Neural cell (in vitro differentiated cells): ENCODE measurements around the gene HES4. TPM values are rescaled to one million over a fixed set of nuclear protein-coding genes. Genes with fewer than 3 reads are reported as not detected.

Experiments used
- H2AFZ ChIP-seq: fragments of 200-600, 300-800 bp; sonication (generic), shearing (Covaris generic); 2 replicates; pipeline ENCODE4 v1.6.0; 2014; ENCODE audit warnings: low read depth, mild to moderate bottlenecking, antibody characterized with exemption, low read length, moderate library complexity
- H3F3A ChIP-seq: fragments of 200-600 bp; shearing (Covaris generic); 2 replicates; pipeline ENCODE4 v1.6.1; 2016; ENCODE audit warnings: mild to moderate bottlenecking, moderate library complexity, mixed read lengths, antibody characterized with exemption, low read length; ENCODE audit not compliant: insufficient read depth, poor library complexity, severe bottlenecking
- H3K27ac ChIP-seq: fragments of 200-600, 300-800 bp; sonication (generic), shearing (Covaris generic); 2 replicates; pipeline ENCODE4 v1.5.1; 2014; ENCODE audit warnings: mild to moderate bottlenecking, low read length, moderate library complexity
- H3K27me3 ChIP-seq: fragments of 300-800, 200-600 bp; sonication (generic), shearing (Covaris generic); 2 replicates; pipeline ENCODE4 v1.6.0; 2014; ENCODE audit warnings: mild to moderate bottlenecking, low read depth, low read length, moderate library complexity; ENCODE audit not compliant: insufficient read depth
- H3K36me3 ChIP-seq: fragments of 300-800, 200-600 bp; sonication (generic), shearing (Covaris generic); 2 replicates; pipeline ENCODE4 v1.5.1; 2014; ENCODE audit warnings: mild to moderate bottlenecking, antibody characterized with exemption, low read length, moderate library complexity; ENCODE audit not compliant: insufficient read depth
- H3K4me2 ChIP-seq: fragments of 300-800, 200-600 bp; sonication (generic), shearing (Covaris generic); 2 replicates; pipeline ENCODE4 v1.6.0; 2014; ENCODE audit warnings: mild to moderate bottlenecking, low read length
- H3K4me3 ChIP-seq: fragments of 300-800, 200-600 bp; sonication (generic), shearing (Covaris generic); 2 replicates; pipeline ENCODE4 v1.5.1; 2014; ENCODE audit warnings: mild to moderate bottlenecking, low read length, moderate library complexity
- H3K79me2 ChIP-seq: fragments of 200-600 bp; shearing (Covaris generic); replicated peaks from 2 replicates; pipeline ENCODE4 v1.6.0; 2014; ENCODE audit warnings: mild to moderate bottlenecking, low read length, moderate library complexity; ENCODE audit not compliant: insufficient read depth
- H3K9ac ChIP-seq: fragments of 300-800, 200-600 bp; sonication (generic), shearing (Covaris generic); 2 replicates; pipeline ENCODE4 v1.6.1; 2016; ENCODE audit warnings: mild to moderate bottlenecking, low read length, mixed read lengths
- H3K9me2 ChIP-seq: fragments of 200-600 bp; shearing (Covaris generic); 2 replicates; pipeline ENCODE4 v1.6.1; 2016; ENCODE audit warnings: mild to moderate bottlenecking, low read length, mixed read lengths; ENCODE audit not compliant: insufficient read depth
- H3K9me3 ChIP-seq: fragments of 200-600, 300-800 bp; sonication (generic), shearing (Covaris generic); 2 replicates; pipeline ENCODE4 v1.6.1; 2016; ENCODE audit warnings: mild to moderate bottlenecking, mixed run types, low read length, moderate library complexity, mixed read lengths
- H4K20me1 ChIP-seq: fragments of 200-600 bp; shearing (Covaris generic); 2 replicates; pipeline ENCODE4 v1.6.1; 2016; ENCODE audit warnings: mild to moderate bottlenecking, mixed run types; ENCODE audit not compliant: insufficient read depth
- CTCF ChIP-seq: fragments of 450-650 bp; IDR thresholded peaks from 2 replicates; pipeline ENCODE4 v1.5.1; 2014; ENCODE audit warnings: antibody characterized with exemption, mild to moderate bottlenecking, moderate library complexity; ENCODE audit not compliant: poor library complexity, severe bottlenecking
- EP300 ChIP-seq: fragments of 450-650 bp; conservative IDR thresholded peaks from 2 replicates; pipeline ENCODE4 v1.6.1; 2014; ENCODE audit warnings: antibody characterized with exemption, mild to moderate bottlenecking, moderate library complexity; ENCODE audit not compliant: poor library complexity, severe bottlenecking
- EZH2 ChIP-seq: fragments of 200-600, 300-800 bp; shearing (Covaris generic), sonication (generic); IDR thresholded peaks from 2 replicates; pipeline ENCODE4 v1.6.1; 2014; ENCODE audit warnings: antibody characterized with exemption, low read length, borderline replicate concordance, mild to moderate bottlenecking; ENCODE audit not compliant: insufficient read depth, poor library complexity, severe bottlenecking
- MXI1 ChIP-seq: fragments of 450-650 bp; conservative IDR thresholded peaks from 2 replicates; pipeline ENCODE4 v1.6.1; 2014; ENCODE audit warnings: antibody characterized with exemption, mild to moderate bottlenecking; ENCODE audit not compliant: poor library complexity, severe bottlenecking
- POLR2AphosphoS5 ChIP-seq: IDR thresholded peaks from 2 replicates; pipeline ENCODE4 v1.6.1; 2012
- RAD21 ChIP-seq: fragments of 450-650 bp; conservative IDR thresholded peaks from 2 replicates; pipeline ENCODE4 v1.6.1; 2014; ENCODE audit warnings: antibody characterized with exemption, mild to moderate bottlenecking, moderate library complexity
- REST ChIP-seq: IDR thresholded peaks from 2 replicates; pipeline ENCODE4 v1.6.1; 2012; ENCODE audit warnings: borderline replicate concordance
- SMC3 ChIP-seq: fragments of 450-650 bp; conservative IDR thresholded peaks from 2 replicates; pipeline ENCODE4 v1.6.1; 2014; ENCODE audit warnings: antibody characterized with exemption, mild to moderate bottlenecking, moderate library complexity; ENCODE audit not compliant: poor library complexity
- TAF1 ChIP-seq: IDR thresholded peaks from 2 replicates; pipeline ENCODE4 v1.6.1; 2012; ENCODE audit warnings: low read depth
- polyA plus RNA-seq: library from polyadenylated mRNA; depleted of rRNA; stranded (reverse); fragments of >200 nt; gene quantifications from 2 replicates; pipeline ENCODE4 v1.2.3, GENCODE V29; 2014

Gene HES4
- polyA plus RNA-seq, 1 donor from 2014 or later = 196 TPM

GRCh38 chr1:1044455-1045078, 44.7 kb upstream of the HES4 start:
- H2AFZ ChIP-seq = no peak overlapping the region
- H3K27ac ChIP-seq = no peak overlapping the region
- no peak overlapping the region for H3K4me2 ChIP-seq
- no peak overlapping the region for H3K9ac ChIP-seq
- no peaks in the 10 kb centered on the region for H4K20me1 ChIP-seq
- no peaks in the 10 kb centered on the region for H3K36me3 ChIP-seq
- TF ChIP-seq EP300 (no peak), SMC3 (no peak), REST (no peak), CTCF (no peak), MXI1 (no peak), POLR2AphosphoS5 (no peak), RAD21 (no peak), EZH2 (no peak), TAF1 (no peak)
- no peaks in the 10 kb centered on the region for H3F3A ChIP-seq
- H3K9me3 ChIP-seq = no peaks in the 10 kb centered on the region
- H3K79me2 ChIP-seq = no peaks in the 10 kb centered on the region
- no peak overlapping the region for H3K4me3 ChIP-seq
- H3K27me3 ChIP-seq = no peaks in the 10 kb centered on the region
- no peaks in the 10 kb centered on the region for H3K9me2 ChIP-seq

- no peaks in the 10 kb centered on the region for H3K9me3 ChIP-seq
- H4K20me1 ChIP-seq = no peaks in the 10 kb centered on the region
- TF ChIP-seq SMC3 (no peak), TAF1 (no peak), EZH2 (no peak), REST (no peak), RAD21 (no peak), MXI1 (no peak), CTCF (no peak), POLR2AphosphoS5 (no peak), EP300 (no peak)
- H3K4me2 ChIP-seq = no peak overlapping the region
- no peaks in the 10 kb centered on the region for H3F3A ChIP-seq
- no peak overlapping the region for H2AFZ ChIP-seq
- no peak overlapping the region for H3K4me3 ChIP-seq
- no peaks in the 10 kb centered on the region for H3K9me2 ChIP-seq
- no peak overlapping the region for H3K27ac ChIP-seq
- no peaks in the 10 kb centered on the region for H3K27me3 ChIP-seq
- H3K36me3 ChIP-seq = no peaks in the 10 kb centered on the region
- no peak overlapping the region for H3K9ac ChIP-seq
- no peaks in the 10 kb centered on the region for H3K79me2 ChIP-seq
Observed at GRCh38 chr1:1043921-1044320, 44.0 kb upstream of the HES4 start.
